Neural cell (in vitro differentiated cells): Measurements from ENCODE around the gene IL1R2. TPM values are rescaled to one million over a fixed set of nuclear protein-coding genes. Genes with fewer than 3 reads are reported as not detected.

Source experiments
- H2AFZ ChIP-seq: fragments of 200-600, 300-800 bp; sonication (generic), shearing (Covaris generic); 2 replicates; pipeline ENCODE4 v1.6.0; 2014; ENCODE audit warnings: low read depth, mild to moderate bottlenecking, antibody characterized with exemption, low read length, moderate library complexity
- H3F3A ChIP-seq: fragments of 200-600 bp; shearing (Covaris generic); 2 replicates; pipeline ENCODE4 v1.6.1; 2016; ENCODE audit warnings: mild to moderate bottlenecking, moderate library complexity, mixed read lengths, antibody characterized with exemption, low read length; ENCODE audit not compliant: insufficient read depth, poor library complexity, severe bottlenecking
- H3K27ac ChIP-seq: fragments of 200-600, 300-800 bp; sonication (generic), shearing (Covaris generic); 2 replicates; pipeline ENCODE4 v1.5.1; 2014; ENCODE audit warnings: mild to moderate bottlenecking, low read length, moderate library complexity
- H3K27me3 ChIP-seq: fragments of 300-800, 200-600 bp; sonication (generic), shearing (Covaris generic); 2 replicates; pipeline ENCODE4 v1.6.0; 2014; ENCODE audit warnings: mild to moderate bottlenecking, low read depth, low read length, moderate library complexity; ENCODE audit not compliant: insufficient read depth
- H3K36me3 ChIP-seq: fragments of 300-800, 200-600 bp; sonication (generic), shearing (Covaris generic); 2 replicates; pipeline ENCODE4 v1.5.1; 2014; ENCODE audit warnings: mild to moderate bottlenecking, antibody characterized with exemption, low read length, moderate library complexity; ENCODE audit not compliant: insufficient read depth
- H3K4me2 ChIP-seq: fragments of 300-800, 200-600 bp; sonication (generic), shearing (Covaris generic); 2 replicates; pipeline ENCODE4 v1.6.0; 2014; ENCODE audit warnings: mild to moderate bottlenecking, low read length
- H3K4me3 ChIP-seq: fragments of 300-800, 200-600 bp; sonication (generic), shearing (Covaris generic); 2 replicates; pipeline ENCODE4 v1.5.1; 2014; ENCODE audit warnings: mild to moderate bottlenecking, low read length, moderate library complexity
- H3K79me2 ChIP-seq: fragments of 200-600 bp; shearing (Covaris generic); replicated peaks from 2 replicates; pipeline ENCODE4 v1.6.0; 2014; ENCODE audit warnings: mild to moderate bottlenecking, low read length, moderate library complexity; ENCODE audit not compliant: insufficient read depth
- H3K9ac ChIP-seq: fragments of 300-800, 200-600 bp; sonication (generic), shearing (Covaris generic); 2 replicates; pipeline ENCODE4 v1.6.1; 2016; ENCODE audit warnings: mild to moderate bottlenecking, low read length, mixed read lengths
- H3K9me2 ChIP-seq: fragments of 200-600 bp; shearing (Covaris generic); 2 replicates; pipeline ENCODE4 v1.6.1; 2016; ENCODE audit warnings: mild to moderate bottlenecking, low read length, mixed read lengths; ENCODE audit not compliant: insufficient read depth
- H3K9me3 ChIP-seq: fragments of 200-600, 300-800 bp; sonication (generic), shearing (Covaris generic); 2 replicates; pipeline ENCODE4 v1.6.1; 2016; ENCODE audit warnings: mild to moderate bottlenecking, mixed run types, low read length, moderate library complexity, mixed read lengths
- H4K20me1 ChIP-seq: fragments of 200-600 bp; shearing (Covaris generic); 2 replicates; pipeline ENCODE4 v1.6.1; 2016; ENCODE audit warnings: mild to moderate bottlenecking, mixed run types; ENCODE audit not compliant: insufficient read depth
- CTCF ChIP-seq: fragments of 450-650 bp; IDR thresholded peaks from 2 replicates; pipeline ENCODE4 v1.5.1; 2014; ENCODE audit warnings: antibody characterized with exemption, mild to moderate bottlenecking, moderate library complexity; ENCODE audit not compliant: poor library complexity, severe bottlenecking
- EP300 ChIP-seq: fragments of 450-650 bp; conservative IDR thresholded peaks from 2 replicates; pipeline ENCODE4 v1.6.1; 2014; ENCODE audit warnings: antibody characterized with exemption, mild to moderate bottlenecking, moderate library complexity; ENCODE audit not compliant: poor library complexity, severe bottlenecking
- EZH2 ChIP-seq: fragments of 200-600, 300-800 bp; shearing (Covaris generic), sonication (generic); IDR thresholded peaks from 2 replicates; pipeline ENCODE4 v1.6.1; 2014; ENCODE audit warnings: antibody characterized with exemption, low read length, borderline replicate concordance, mild to moderate bottlenecking; ENCODE audit not compliant: insufficient read depth, poor library complexity, severe bottlenecking
- MXI1 ChIP-seq: fragments of 450-650 bp; conservative IDR thresholded peaks from 2 replicates; pipeline ENCODE4 v1.6.1; 2014; ENCODE audit warnings: antibody characterized with exemption, mild to moderate bottlenecking; ENCODE audit not compliant: poor library complexity, severe bottlenecking
- POLR2AphosphoS5 ChIP-seq: IDR thresholded peaks from 2 replicates; pipeline ENCODE4 v1.6.1; 2012
- RAD21 ChIP-seq: fragments of 450-650 bp; conservative IDR thresholded peaks from 2 replicates; pipeline ENCODE4 v1.6.1; 2014; ENCODE audit warnings: antibody characterized with exemption, mild to moderate bottlenecking, moderate library complexity
- REST ChIP-seq: IDR thresholded peaks from 2 replicates; pipeline ENCODE4 v1.6.1; 2012; ENCODE audit warnings: borderline replicate concordance
- SMC3 ChIP-seq: fragments of 450-650 bp; conservative IDR thresholded peaks from 2 replicates; pipeline ENCODE4 v1.6.1; 2014; ENCODE audit warnings: antibody characterized with exemption, mild to moderate bottlenecking, moderate library complexity; ENCODE audit not compliant: poor library complexity
- TAF1 ChIP-seq: IDR thresholded peaks from 2 replicates; pipeline ENCODE4 v1.6.1; 2012; ENCODE audit warnings: low read depth
- polyA plus RNA-seq: library from polyadenylated mRNA; depleted of rRNA; stranded (reverse); fragments of >200 nt; gene quantifications from 2 replicates; pipeline ENCODE4 v1.2.3, GENCODE V29; 2014

IL1R2 gene
- polyA plus RNA-seq, 1 donor from 2014 or later = not detected

GRCh38 chr2:102044235-102044896 lies 52.6 kb downstream of the IL1R2 start:
- TF ChIP-seq CTCF (no peak), REST (no peak)
- Histone ChIP-seq H3K4me3 (no peak overlapping the region), H3F3A (no peaks in the 10 kb centered on the region), H3K36me3 (no peaks in the 10 kb centered on the region), H3K27me3 (no peaks in the 10 kb centered on the region), H3K9ac (no peak overlapping the region), H3K27ac (no peak overlapping the region), H3K79me2 (no peaks in the 10 kb centered on the region), H2AFZ (no peak overlapping the region), H3K4me2 (no peak overlapping the region), H3K9me2 (no peaks in the 10 kb centered on the region), H4K20me1 (no peaks in the 10 kb centered on the region), H3K9me3 (no peaks in the 10 kb centered on the region)

- Histone ChIP-seq H3K27ac (no peak overlapping the region), H3K9ac (no peak overlapping the region), H3K36me3 (no peaks in the 10 kb centered on the region), H3K9me3 (no peaks in the 10 kb centered on the region), H3K4me3 (no peak overlapping the region), H3K27me3 (no peaks in the 10 kb centered on the region), H3K4me2 (no peak overlapping the region), H3K9me2 (no peaks in the 10 kb centered on the region), H3K79me2 (no peaks in the 10 kb centered on the region), H4K20me1 (no peaks in the 10 kb centered on the region), H2AFZ (no peak overlapping the region), H3F3A (no peaks in the 10 kb centered on the region)
- TF ChIP-seq RAD21 = no peak
- TF ChIP-seq EZH2 = no peak
- TF ChIP-seq MXI1 = no peak
- TF ChIP-seq POLR2AphosphoS5 = no peak
- no peak for TF ChIP-seq CTCF
- no peak for TF ChIP-seq TAF1
- no peak for TF ChIP-seq SMC3
- no peak for TF ChIP-seq REST
- no peak for TF ChIP-seq EP300
Measured at GRCh38 chr2:102044967-102045489, 53.3 kb downstream of the IL1R2 start.
